IMR-90 (cell line): ENCODE data around the gene PBRM1. TPM values are rescaled to one million over a fixed set of nuclear protein-coding genes. Genes with fewer than 3 reads are reported as not detected.

ENCODE experiments used
- BHLHE40 ChIP-seq: fragments of 150-350 bp; IDR thresholded peaks from 2 replicates; pipeline ENCODE4 v1.6.1; 2016; ENCODE audit warnings: mild to moderate bottlenecking, low read depth, low read length
- MAFK ChIP-seq: IDR thresholded peaks from 2 replicates; pipeline ENCODE4 v1.6.1; 2012; ENCODE audit warnings: low read depth, low read length, improper control_type of control experiment
- MXI1 ChIP-seq: IDR thresholded peaks from 2 replicates; pipeline ENCODE4 v1.6.1; 2012; ENCODE audit warnings: low read depth, mild to moderate bottlenecking, low read length, moderate library complexity, borderline replicate concordance
- NFE2L2 ChIP-seq: fragments of 150-350 bp; IDR thresholded peaks from 2 replicates; pipeline ENCODE4 v1.6.1; 2016; ENCODE audit warnings: low read depth, mild to moderate bottlenecking, low read length
- RAD21 ChIP-seq: IDR thresholded peaks from 2 replicates; pipeline ENCODE4 v1.6.1; 2012; ENCODE audit warnings: low read length, improper control_type of control experiment
- RFX5 ChIP-seq: IDR thresholded peaks from 2 replicates; pipeline ENCODE4 v1.8.0; 2012; ENCODE audit warnings: low read depth, mild to moderate bottlenecking, low read length, moderate library complexity
- polyA plus RNA-seq, 3 experiments: library from polyadenylated mRNA; depleted of rRNA; stranded (reverse); fragments of >200 nt; gene quantifications; 2 replicates each; pipeline ENCODE4 v1.2.3, GENCODE V29; 2012; ENCODE audit warnings: low replicate concordance in 1 of 3
- total RNA-seq: library from RNA; depleted of rRNA; stranded (reverse); fragments of >200 nt; gene quantifications from 2 replicates; pipeline ENCODE4 v1.2.3, GENCODE V29; 2012

PBRM1 gene
- total and polyA plus RNA-seq, 2 of the 4 experiments (the other 2 are of a cell fraction), result 16.5 to 72.6 TPM

GRCh38 chr3:52685709-52686691 lies at the start of gene PBRM1, which contains the start of gene GNL3 (continued):
- TF ChIP-seq MAFK, result no peak
- TF ChIP-seq NFE2L2, result no peak
- TF ChIP-seq RAD21, result no peak
- TF ChIP-seq MXI1, result peak; percentile 99
- no peak for TF ChIP-seq RFX5
- peak; percentile 73 for TF ChIP-seq BHLHE40
